Cardiac muscle cell (in vitro differentiated cells and primary cell): ENCODE measurements around the gene KRT15. TPM values are rescaled to one million over a fixed set of nuclear protein-coding genes. Genes with fewer than 3 reads are reported as not detected.

Experiments
- DNase-seq, 2 donors: peaks; one replicate each; pipeline versions ENCODE4 v3.0.0 to v3.0.0-alpha.2; 2010 to 2017; ENCODE audit warnings: low read depth in 1 of 2, low spot score in 1 of 2
- H3K27ac ChIP-seq: fragments of 200-600 bp; sonication (generic); 2 replicates; pipeline ENCODE4 v1.5.1; 2016
- H3K27me3 ChIP-seq: fragments of 200-600 bp; sonication (generic); 2 replicates; pipeline ENCODE4 v1.6.0; 2016; ENCODE audit warnings: control low read depth
- H3K36me3 ChIP-seq: fragments of 200-600 bp; sonication (generic); 2 replicates; pipeline ENCODE4 v1.5.1; 2016; ENCODE audit warnings: control low read depth
- H3K4me1 ChIP-seq: fragments of 200-600 bp; sonication (generic); 2 replicates; pipeline ENCODE4 v1.8.1; 2017; ENCODE audit warnings: low read depth, mild to moderate bottlenecking, mixed run types
- H3K4me3 ChIP-seq: fragments of 200-600 bp; sonication (generic); 2 replicates; pipeline ENCODE4 v1.5.1; 2016; ENCODE audit warnings: mild to moderate bottlenecking
- H3K9me3 ChIP-seq: fragments of 200-600 bp; sonication (generic); 2 replicates; pipeline ENCODE4 v1.5.1; 2017; ENCODE audit warnings: low read depth, mild to moderate bottlenecking, control low read depth
- polyA plus RNA-seq: library from polyadenylated mRNA; unstranded; fragments of >200 nt; fragmentation: Nextera tagmentation; extraction: Ambion mirVana; gene quantifications from 2 replicates; pipeline ENCODE4 v1.2.1, GENCODE V29; 2016
- total RNA-seq: library from RNA; depleted of rRNA; stranded (reverse); fragments of >200 nt; gene quantifications from 2 replicates; pipeline ENCODE4 v1.2.3, GENCODE V29; 2016
- TF ChIP-seq, protein P1 (sequence below): IDR thresholded peaks from 2 replicates; pipeline ENCODE4 v1.5.1; 2012; ENCODE audit warnings: low read depth, mild to moderate bottlenecking, low read length

KRT15 gene
- total and polyA plus RNA-seq, 2 experiments from 2014 or later: 0.09 TPM; not detected in 1

- H3K9me3 ChIP-seq: no peaks in the 10 kb centered on the region
- no peaks in the 10 kb centered on the region for H3K27me3 ChIP-seq
- H3K4me1 ChIP-seq: no peaks in the 10 kb centered on the region
- TF ChIP-seq, protein P1, sequence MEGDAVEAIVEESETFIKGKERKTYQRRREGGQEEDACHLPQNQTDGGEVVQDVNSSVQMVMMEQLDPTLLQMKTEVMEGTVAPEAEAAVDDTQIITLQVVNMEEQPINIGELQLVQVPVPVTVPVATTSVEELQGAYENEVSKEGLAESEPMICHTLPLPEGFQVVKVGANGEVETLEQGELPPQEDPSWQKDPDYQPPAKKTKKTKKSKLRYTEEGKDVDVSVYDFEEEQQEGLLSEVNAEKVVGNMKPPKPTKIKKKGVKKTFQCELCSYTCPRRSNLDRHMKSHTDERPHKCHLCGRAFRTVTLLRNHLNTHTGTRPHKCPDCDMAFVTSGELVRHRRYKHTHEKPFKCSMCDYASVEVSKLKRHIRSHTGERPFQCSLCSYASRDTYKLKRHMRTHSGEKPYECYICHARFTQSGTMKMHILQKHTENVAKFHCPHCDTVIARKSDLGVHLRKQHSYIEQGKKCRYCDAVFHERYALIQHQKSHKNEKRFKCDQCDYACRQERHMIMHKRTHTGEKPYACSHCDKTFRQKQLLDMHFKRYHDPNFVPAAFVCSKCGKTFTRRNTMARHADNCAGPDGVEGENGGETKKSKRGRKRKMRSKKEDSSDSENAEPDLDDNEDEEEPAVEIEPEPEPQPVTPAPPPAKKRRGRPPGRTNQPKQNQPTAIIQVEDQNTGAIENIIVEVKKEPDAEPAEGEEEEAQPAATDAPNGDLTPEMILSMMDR: no peak
- no peak overlapping the region for H3K4me3 ChIP-seq
- DNase-seq: no peak
- H3K27ac ChIP-seq: no peak overlapping the region
- no peaks in the 10 kb centered on the region for H3K36me3 ChIP-seq
These were observed 50.3 kb downstream of the KRT15 start for GRCh38 chr17:41468346-41468745.

DNA sequence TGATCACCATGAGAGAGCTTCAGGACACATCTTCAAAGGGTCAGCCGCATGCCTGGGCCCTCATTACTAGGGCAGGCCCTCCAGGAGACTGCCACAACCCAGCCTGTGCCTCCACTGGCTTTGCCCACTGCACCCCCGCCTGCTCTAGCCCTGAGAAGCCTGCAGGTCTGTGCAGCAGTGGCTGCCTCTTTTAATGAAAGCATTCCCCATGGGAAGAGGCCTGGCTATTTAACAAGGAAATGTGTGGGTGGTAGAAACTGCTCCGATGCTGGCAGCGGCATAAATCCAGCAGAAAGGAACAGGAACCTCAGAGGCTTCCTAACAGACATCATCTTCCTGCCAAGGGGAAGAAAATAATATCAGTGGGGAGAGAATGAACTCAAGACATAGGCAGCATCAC is 51.1 kb downstream of the KRT15 start:
- no peaks in the 10 kb centered on the region for H3K9me3 ChIP-seq
- no peak overlapping the region for H3K27ac ChIP-seq
- H3K4me1 ChIP-seq: no peaks in the 10 kb centered on the region
- TF ChIP-seq, protein P1: no peak
- no peak overlapping the region for H3K4me3 ChIP-seq
- no peaks in the 10 kb centered on the region for H3K27me3 ChIP-seq
- H3K36me3 ChIP-seq: no peaks in the 10 kb centered on the region
- DNase-seq: peak in 1 of 2 donors; percentile 74

- H3K36me3 ChIP-seq: no peaks in the 10 kb centered on the region
- H3K27me3 ChIP-seq: no peaks in the 10 kb centered on the region
- TF ChIP-seq, protein P1: no peak
- no peaks in the 10 kb centered on the region for H3K9me3 ChIP-seq
- no peak within 1 kb of the TSS for H3K4me3 ChIP-seq
- no peak for DNase-seq
- no peak within 1 kb of the TSS for H3K27ac ChIP-seq
- no peaks in the 10 kb centered on the region for H3K4me1 ChIP-seq
These were observed 51.7 kb downstream of the KRT15 start, which contains the start of gene KRT32 for GRCh38 chr17:41466988-41467387. TSS of gene KRT32 (minus strand) at chr17:41467386. CDS start at chr17:41467325, 61 bp downstream.

DNA sequence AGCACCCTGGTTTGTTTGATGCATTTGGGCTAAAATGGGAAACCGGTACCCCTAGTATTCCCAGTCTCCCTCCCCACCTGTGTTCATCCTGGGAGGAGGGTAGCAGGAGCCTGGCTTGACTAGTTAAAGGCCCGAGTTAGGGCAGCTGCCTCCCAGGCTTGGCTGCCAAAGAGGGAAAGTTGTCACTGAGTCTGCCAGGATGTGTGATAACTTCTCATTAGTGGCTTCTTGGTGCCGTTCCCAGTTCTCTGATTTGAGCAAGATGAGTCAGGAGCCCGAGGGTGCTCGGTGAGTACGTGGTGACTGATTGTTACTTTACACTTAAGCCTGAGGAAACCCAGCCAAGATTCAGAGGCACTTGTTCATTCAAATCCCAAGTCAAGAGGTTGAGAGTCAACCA is 54.0 kb downstream of the KRT15 start:
- H3K36me3 ChIP-seq: no peaks in the 10 kb centered on the region
- no peak overlapping the region for H3K27ac ChIP-seq
- peak; percentile 16 to 88 for DNase-seq
- no peaks in the 10 kb centered on the region for H3K9me3 ChIP-seq
- TF ChIP-seq, protein P1: no peak
- H3K4me1 ChIP-seq: no peaks in the 10 kb centered on the region
- no peak overlapping the region for H3K4me3 ChIP-seq
- no peaks in the 10 kb centered on the region for H3K27me3 ChIP-seq

DNA sequence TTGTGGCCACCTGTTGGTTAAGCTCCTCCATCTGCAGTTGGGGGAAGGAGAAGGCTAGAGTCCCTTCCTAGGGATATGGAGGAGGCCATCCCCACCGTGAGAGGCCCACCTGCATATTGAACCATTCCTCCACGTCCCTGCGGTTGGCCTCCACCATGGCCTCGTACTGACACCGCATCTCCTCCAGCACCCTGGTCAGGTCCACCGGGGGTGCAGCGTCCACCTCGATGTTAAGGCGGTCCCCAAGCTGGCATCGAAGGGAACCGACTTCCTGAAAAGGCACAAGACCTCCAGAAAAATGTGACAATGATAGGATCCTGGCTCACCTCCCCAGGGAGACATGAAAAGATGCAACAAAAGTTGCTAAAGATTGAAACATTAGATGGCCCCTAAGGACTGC is 54.5 kb downstream of the KRT15 start:
- Histone ChIP-seq H3K9me3 (no peaks in the 10 kb centered on the region), H3K36me3 (no peaks in the 10 kb centered on the region), H3K27ac (no peak overlapping the region), H3K27me3 (no peaks in the 10 kb centered on the region), H3K4me3 (no peak overlapping the region), H3K4me1 (no peaks in the 10 kb centered on the region)
- DNase-seq: no peak
- TF ChIP-seq, protein P1: no peak

DNA sequence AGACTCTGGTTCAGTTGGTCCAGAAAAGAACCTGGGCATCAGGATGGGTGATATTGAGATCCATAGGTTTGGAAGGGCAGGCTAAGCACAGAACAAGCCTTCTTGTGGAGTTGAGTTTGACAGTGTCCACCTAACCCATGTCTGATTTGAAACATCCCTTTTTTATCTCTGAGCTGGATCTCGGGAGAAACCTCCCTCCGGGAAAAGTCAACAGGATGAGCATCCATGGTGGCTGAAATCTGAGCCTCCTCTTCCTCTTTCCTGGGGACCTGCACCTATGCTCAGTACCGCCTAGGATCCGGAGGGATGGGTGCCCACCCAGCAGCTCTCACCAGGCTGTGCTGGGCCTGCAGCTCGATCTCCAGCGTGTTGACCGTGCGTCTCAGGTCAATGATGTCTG is 54.9 kb downstream of the KRT15 start:
- no peaks in the 10 kb centered on the region for H3K36me3 ChIP-seq
- no peak overlapping the region for H3K27ac ChIP-seq
- DNase-seq: no peak
- no peaks in the 10 kb centered on the region for H3K4me1 ChIP-seq
- H3K27me3 ChIP-seq: no peaks in the 10 kb centered on the region
- no peak overlapping the region for H3K4me3 ChIP-seq
- no peaks in the 10 kb centered on the region for H3K9me3 ChIP-seq
- TF ChIP-seq, protein P1: no peak
